DMS79 (cell line): ENCODE data around the gene SRD5A3.

Experiments
- DNase-seq: peaks from one replicate; lab custom pipeline; 2025; lab: John Stamatoyannopoulos, UW

Gene SRD5A3

GRCh38 chr4:55409468-55410171, 63.6 kb downstream of the SRD5A3 start:
- no peak for DNase-seq

GRCh38 chr4:55410431-55410830, 64.4 kb downstream of the SRD5A3 start:
- DNase-seq, result no peak

- no peak for DNase-seq
These were observed 65.6 kb downstream of the SRD5A3 start for GRCh38 chr4:55411621-55412020.

DNA sequence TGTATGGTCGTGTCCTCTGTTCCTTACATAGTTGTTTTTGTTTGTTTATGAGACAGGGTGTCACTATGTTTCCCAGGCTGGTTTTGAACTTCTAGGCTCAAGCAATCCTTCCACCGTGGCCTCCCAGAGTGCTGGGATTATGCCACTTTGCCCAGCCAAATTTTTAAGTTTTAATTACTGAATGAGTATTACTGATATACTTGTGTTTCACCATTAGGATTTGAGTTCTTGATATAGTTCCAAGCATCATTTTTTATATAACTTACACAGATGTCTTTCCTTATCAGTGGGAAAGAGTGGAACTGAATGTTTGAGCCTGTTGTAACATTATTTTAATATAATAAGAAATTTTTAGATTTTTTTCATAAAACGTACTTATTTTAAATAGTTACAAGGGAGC, 70.1 kb downstream of the SRD5A3 start:
- no peak for DNase-seq
